Caki2 (cell line): ENCODE results near the gene SBK2. TPM values are rescaled to one million over a fixed set of nuclear protein-coding genes. Genes with fewer than 3 reads are reported as not detected.

Experiments used
- DNase-seq: peaks from one replicate; pipeline ENCODE4 v3.0.0-alpha.2; 2015; ENCODE audit warnings: low read depth
- in situ Hi-C: cut with HindIII; loops from 2 replicates; pipeline ENCODE4 v1.10.0; 2016; ENCODE audit warnings: low sequenced_read_pairs, low pct_unique_long_range_greater_than_20kb, mixed read lengths
- total RNA-seq: library from RNA; depleted of rRNA; stranded (reverse); fragments of >200 nt; shearing (Covaris generic); gene quantifications from 2 replicates; pipeline ENCODE4 v1.2.3, GENCODE V29; 2014; ENCODE audit warnings: low replicate concordance; rRNA removed

Gene SBK2
- total RNA-seq, 1 experiment from 2014 or later: not detected

DNA sequence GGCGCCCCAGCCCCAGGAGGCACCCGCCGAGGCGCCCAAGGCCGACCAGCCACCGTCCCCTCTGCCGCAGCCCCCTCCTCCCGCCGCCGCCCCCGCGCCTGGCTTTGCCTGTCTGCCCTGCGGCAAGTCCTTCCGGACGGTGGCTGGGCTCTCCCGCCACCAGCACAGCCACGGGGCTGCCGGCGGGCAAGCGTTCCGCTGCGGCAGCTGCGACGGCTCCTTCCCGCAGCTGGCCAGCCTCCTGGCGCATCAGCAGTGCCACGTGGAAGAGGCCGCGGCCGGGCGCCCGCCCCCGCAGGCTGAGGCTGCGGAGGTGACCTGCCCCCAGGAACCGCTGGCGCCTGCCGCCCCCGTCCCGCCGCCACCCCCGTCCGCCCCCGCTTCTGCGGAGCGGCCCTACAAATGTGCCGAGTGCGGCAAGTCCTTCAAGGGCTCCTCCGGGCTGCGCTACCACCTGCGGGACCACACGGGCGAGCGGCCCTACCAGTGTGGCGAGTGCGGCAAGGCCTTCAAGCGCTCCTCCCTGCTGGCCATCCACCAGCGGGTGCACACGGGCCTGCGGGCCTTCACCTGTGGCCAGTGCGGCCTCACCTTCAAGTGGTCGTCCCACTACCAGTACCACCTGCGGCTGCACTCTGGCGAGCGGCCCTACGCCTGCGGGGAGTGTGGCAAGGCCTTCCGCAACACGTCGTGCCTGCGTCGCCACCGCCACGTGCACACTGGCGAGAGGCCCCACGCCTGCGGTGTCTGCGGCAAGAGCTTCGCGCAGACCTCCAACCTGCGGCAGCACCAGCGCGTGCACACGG is 54.6 kb downstream of the SBK2 start:
- no peak for DNase-seq
- in situ Hi-C loops: no loop called here

DNA sequence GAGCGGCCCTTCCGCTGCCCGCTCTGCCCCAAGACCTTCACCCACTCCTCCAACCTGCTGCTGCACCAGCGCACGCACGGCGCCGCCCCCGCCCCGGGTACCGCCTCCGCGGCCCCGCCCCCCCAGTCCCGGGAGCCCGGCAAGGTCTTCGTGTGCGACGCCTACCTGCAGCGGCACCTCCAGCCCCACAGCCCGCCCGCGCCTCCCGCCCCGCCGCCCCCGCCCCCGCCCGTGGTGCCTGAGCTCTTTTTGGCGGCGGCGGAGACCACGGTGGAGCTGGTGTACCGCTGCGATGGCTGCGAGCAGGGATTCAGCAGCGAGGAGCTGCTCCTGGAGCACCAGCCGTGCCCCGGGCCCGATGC is 55.2 kb downstream of the SBK2 start:
- in situ Hi-C loops: no loop called here
- DNase-seq: no peak

GRCh38 chr19:55481148-55481793 is 55.7 kb downstream of the SBK2 start:
- DNase-seq: no peak
- in situ Hi-C loops: no loop called here

DNA sequence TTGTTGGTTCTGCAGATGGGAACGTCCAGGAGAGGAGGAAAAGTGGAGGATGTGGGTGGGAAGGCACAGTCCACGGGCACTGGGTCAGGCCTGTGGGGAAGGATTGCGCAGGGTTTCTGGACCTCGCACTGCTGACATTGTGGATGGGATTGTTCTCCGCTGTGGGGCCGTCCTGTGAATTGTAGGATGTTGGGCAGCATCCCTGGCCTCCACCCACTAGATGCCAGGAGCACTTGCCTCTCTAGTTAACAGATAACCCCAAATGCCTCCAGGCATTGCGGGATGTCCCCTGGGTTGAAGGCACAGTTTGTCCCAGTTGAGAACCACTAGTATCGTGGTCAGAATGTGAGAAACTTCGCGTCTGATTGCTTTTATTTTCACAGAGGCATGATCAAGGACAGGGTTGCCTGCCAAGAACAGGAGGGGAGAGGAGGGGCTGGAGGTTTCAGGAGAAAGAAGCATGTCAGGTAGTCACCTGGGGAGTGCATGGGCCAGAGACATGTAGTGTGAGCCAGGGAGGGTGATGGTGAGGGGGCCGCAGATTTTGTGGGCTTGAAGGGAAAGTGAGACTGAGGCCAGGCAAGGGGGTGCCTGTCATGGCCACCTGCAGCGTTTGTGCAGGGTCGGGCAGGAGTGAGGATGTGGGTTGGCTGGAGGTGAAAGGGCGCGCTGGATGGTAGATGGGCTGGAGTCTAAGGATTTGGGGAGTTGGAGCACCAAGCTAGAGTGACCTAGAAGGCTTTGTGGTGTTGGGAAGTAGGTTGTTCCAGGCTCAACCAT is 57.3 kb downstream of the SBK2 start:
- in situ Hi-C loops: no loop called here
- DNase-seq: peak; percentile 80

- DNase-seq: no peak
- in situ Hi-C loops: no loop called here
Observed at GRCh38 chr19:55479045-55479444, 57.9 kb downstream of the SBK2 start.

Other genes starting within 250 kb of the SBK2 start
- 0.61 and 1.3 TPM in 2 replicates for gene TMEM150B, start 211.8 kb downstream of the SBK2 start, total RNA-seq
- 11.8 and 18.4 TPM in 2 replicates for gene KMT5C, start 197.3 kb downstream of the SBK2 start, total RNA-seq
- gene COX6B2, start 182.4 kb downstream of the SBK2 start, total RNA-seq: 0.10 TPM in 1 of 2 replicates, not detected in the other
- gene GARIN5B, start 173.9 kb downstream of the SBK2 start, total RNA-seq: not detected in 2 replicates
- gene IL11, start 166.7 kb downstream of the SBK2 start, total RNA-seq: not detected in 2 replicates
- not detected in 2 replicates for gene TMEM190, start 160.3 kb downstream of the SBK2 start, total RNA-seq
- 2.3 and 6.7 TPM in 2 replicates for gene TMEM238, start 152.8 kb downstream of the SBK2 start, total RNA-seq
- gene RPL28, start 151.2 kb downstream of the SBK2 start, total RNA-seq: 281 and 295 TPM in 2 replicates
- gene UBE2S, start 129.3 kb downstream of the SBK2 start, total RNA-seq: 231 and 237 TPM in 2 replicates
- not detected in 2 replicates for gene SHISA7, start 93.8 kb downstream of the SBK2 start, total RNA-seq
- 231 and 265 TPM in 2 replicates for gene ISOC2, start 75.5 kb downstream of the SBK2 start, total RNA-seq
- gene C19orf85, start 72.4 kb downstream of the SBK2 start, total RNA-seq: not detected in 2 replicates
- 1.9 and 5.3 TPM in 2 replicates for gene ZNF628, start 60.5 kb downstream of the SBK2 start, total RNA-seq
- gene NAT14, start 51.9 kb downstream of the SBK2 start, total RNA-seq: 94.3 and 99.9 TPM in 2 replicates
- 0.14 TPM in 1 of 2 replicates, not detected in the other for gene SSC5D, start 48.7 kb downstream of the SBK2 start, total RNA-seq
- gene SBK3, start 8.4 kb upstream of the SBK2 start, total RNA-seq: 1.0 and 6.3 TPM in 2 replicates
- gene ZNF579, start 43.7 kb upstream of the SBK2 start, total RNA-seq: 2.2 and 12.9 TPM in 2 replicates
- 12.3 and 13.4 TPM in 2 replicates for gene FIZ1, start 62.4 kb upstream of the SBK2 start, total RNA-seq
- 15.5 and 31.0 TPM in 2 replicates for gene ZNF524, start 63.2 kb upstream of the SBK2 start, total RNA-seq
- 0.87 and 1.7 TPM in 2 replicates for gene ZNF865, start 68.5 kb upstream of the SBK2 start, total RNA-seq
- gene ZNF784, start 87.4 kb upstream of the SBK2 start, total RNA-seq: 3.6 and 14.3 TPM in 2 replicates
- 2.3 and 12.1 TPM in 2 replicates for gene ZNF580, start 103.9 kb upstream of the SBK2 start, total RNA-seq
- gene ZNF581, start 106.5 kb upstream of the SBK2 start, total RNA-seq: 10.8 and 23.3 TPM in 2 replicates
- gene CCDC106, start 111.1 kb upstream of the SBK2 start, total RNA-seq: 7.8 and 9.3 TPM in 2 replicates
- 129 and 183 TPM in 2 replicates for gene U2AF2, start 117.9 kb upstream of the SBK2 start, total RNA-seq
- gene EPN1, start 138.1 kb upstream of the SBK2 start, total RNA-seq: 117 and 123 TPM in 2 replicates
- gene NLRP9, start 201.3 kb upstream of the SBK2 start, total RNA-seq: not detected in 2 replicates
- gene RFPL4A, start 222.0 kb upstream of the SBK2 start, total RNA-seq: not detected in 2 replicates
- gene RFPL4AL1, start 232.0 kb upstream of the SBK2 start, total RNA-seq: not detected in 2 replicates